Endothelial cell of umbilical vein (primary cell): Measurements from ENCODE around the gene ANKLE2. TPM values are rescaled to one million over a fixed set of nuclear protein-coding genes. Genes with fewer than 3 reads are reported as not detected.

Source experiments
- BruUV-seq: library from RNA; stranded (reverse); fragments of 400-500 nt; replicated peaks from 2 replicates; lab custom pipeline; 2021; lab: Mats Ljungman, UMichigan
- CTCF ChIA-PET: fragments of 300-600, 350-600 bp; sonication (Branson Sonifier 250); formaldehyde crosslinking; loops from one replicate; lab custom pipeline; 2021; ENCODE audit warnings: antibody characterized with exemption, inconsistent platforms; lab: Charles Lee
- POLR2A ChIA-PET: fragments of 300-600, 350-600 bp; sonication (Branson Sonifier 250); formaldehyde crosslinking; loops from one replicate; lab custom pipeline; 2021; ENCODE audit warnings: antibody characterized with exemption, inconsistent platforms; lab: Charles Lee
- DNase-seq: peaks from one replicate; pipeline ENCODE4 v3.0.0-alpha.2; 2011; ENCODE audit warnings: low read depth, low spot score
- FAIRE-seq: peaks from 2 replicates; lab custom pipeline; 2011; peaks lifted over from hg19 to GRCh38; lab: Jason Lieb, UNC
- H2AFZ ChIP-seq: 2 replicates; pipeline ENCODE4 v1.6.0; 2012; ENCODE audit warnings: low read depth, low read length, control low read depth, inconsistent platforms
- H3K27ac ChIP-seq: 2 replicates; pipeline ENCODE4 v1.5.1; 2011; ENCODE audit warnings: low read depth, mild to moderate bottlenecking, control low read depth, low read length, moderate library complexity; ENCODE audit not compliant: insufficient read depth
- H3K27me3 ChIP-seq, 2 experiments: 2 replicates each; pipeline versions ENCODE4 v1.6.0 to v1.6.1; 2011; ENCODE audit warnings: low read length in 2 of 2, mixed read lengths in 1 of 2; ENCODE audit not compliant: control insufficient read depth in 2 of 2, insufficient read depth in 2 of 2
- H3K36me3 ChIP-seq, 2 experiments: 2 replicates in 1 of 2; 3 replicates in 1 of 2; pipeline ENCODE4 v1.5.1; 2011; ENCODE audit warnings: low read length in 2 of 2, mild to moderate bottlenecking in 1 of 2, moderate library complexity in 1 of 2; ENCODE audit not compliant: control insufficient read depth in 2 of 2, insufficient read depth in 2 of 2; ENCODE audit errors: extremely low read depth in 1 of 2
- H3K4me1 ChIP-seq: 3 replicates; pipeline ENCODE4 v1.5.1; 2011; ENCODE audit warnings: mild to moderate bottlenecking, low read length; ENCODE audit not compliant: control insufficient read depth, insufficient read depth; ENCODE audit errors: extremely low read depth
- H3K4me2 ChIP-seq: 2 replicates; pipeline ENCODE4 v1.6.1; 2011; ENCODE audit warnings: low read length, control low read depth, mixed read lengths; ENCODE audit not compliant: insufficient read depth
- H3K4me3 ChIP-seq, 3 experiments: fragments of 200-600 bp in 1 of 3; sonication (generic), shearing (Covaris generic) in 1 of 3; replicated peaks in 1 of 3; 2 replicates each; pipeline ENCODE4 v1.5.1; 2011 to 2016; ENCODE audit warnings: control low read depth in 3 of 3, low read length in 3 of 3, mild to moderate bottlenecking in 2 of 3, inconsistent platforms in 1 of 3, low read depth in 1 of 3, moderate library complexity in 1 of 3; ENCODE audit not compliant: insufficient read depth in 1 of 3
- H3K79me2 ChIP-seq: 2 replicates; pipeline ENCODE4 v1.6.0; 2012; ENCODE audit warnings: low read length, inconsistent platforms; ENCODE audit not compliant: control insufficient read depth, insufficient read depth
- H3K9ac ChIP-seq: replicated peaks from 2 replicates; pipeline ENCODE3; 2011; ENCODE audit warnings: low read length, control low read depth; ENCODE audit not compliant: insufficient read depth; ENCODE audit errors: extremely low read depth
- H3K9me1 ChIP-seq: replicated peaks from 3 replicates; pipeline ENCODE4 v1.6.0; 2011; ENCODE audit warnings: mild to moderate bottlenecking, low read length; ENCODE audit not compliant: control insufficient read depth, insufficient read depth; ENCODE audit errors: extremely low read depth
- H3K9me3 ChIP-seq: replicated peaks from 2 replicates; pipeline ENCODE4 v1.5.1; 2012; ENCODE audit warnings: low read length, inconsistent platforms; ENCODE audit not compliant: control insufficient read depth, insufficient read depth
- H4K20me1 ChIP-seq: replicated peaks from 2 replicates; pipeline ENCODE3; 2011; ENCODE audit warnings: mild to moderate bottlenecking, low read length; ENCODE audit not compliant: control insufficient read depth, insufficient read depth; ENCODE audit errors: extremely low read depth
- EZH2 ChIP-seq: IDR thresholded peaks from 2 replicates; pipeline ENCODE4 v1.6.1; 2012; ENCODE audit warnings: borderline replicate concordance, low read depth, mild to moderate bottlenecking, moderate library complexity, low read length, inconsistent platforms; ENCODE audit not compliant: severe bottlenecking
- FOS ChIP-seq: IDR thresholded peaks from 2 replicates; pipeline ENCODE4 v1.6.1; 2011; ENCODE audit warnings: mild to moderate bottlenecking, low read length, moderate library complexity, borderline replicate concordance; ENCODE audit not compliant: insufficient read depth
- GATA2 ChIP-seq: IDR thresholded peaks from 2 replicates; pipeline ENCODE4 v1.7.0; 2011; ENCODE audit warnings: low read depth, mild to moderate bottlenecking, moderate library complexity, mixed read lengths, low read length; ENCODE audit not compliant: insufficient read length, insufficient read depth
- JUN ChIP-seq: IDR thresholded peaks from 2 replicates; pipeline ENCODE4 v1.6.1; 2011; ENCODE audit warnings: borderline replicate concordance, low read depth; ENCODE audit not compliant: insufficient read length, insufficient read depth
- MYC ChIP-seq: IDR thresholded peaks from one replicate; pipeline ENCODE4 v1.6.1; 2011; ENCODE audit warnings: mild to moderate bottlenecking, low read depth, low read length
- POLR2A ChIP-seq: IDR thresholded peaks from 2 replicates; pipeline ENCODE4 v1.6.1; 2012; ENCODE audit warnings: low read depth, mild to moderate bottlenecking, control low read depth, low read length
- POLR2AphosphoS5 ChIP-seq: IDR thresholded peaks from 2 replicates; pipeline ENCODE4 v1.6.1; 2012; ENCODE audit warnings: low read depth, mild to moderate bottlenecking, control low read depth, low read length, moderate library complexity; ENCODE audit not compliant: insufficient read depth
- dilution Hi-C: fragments of 300-500 bp; cut with MboI; formaldehyde crosslinking; loops from one replicate; pipeline ENCODE4 v1.15.0; 2019; ENCODE audit warnings: low sequenced_read_pairs; ENCODE audit not compliant: extremely low pct_ligation_motif_present
- intact Hi-C: fragments of 100-400 bp; cut with micrococcal nuclease; formaldehyde crosslinking; loops from one replicate; pipeline ENCODE4 v1.10.0; 2022
- polyA plus RNA-seq, 4 experiments: library from polyadenylated mRNA; depleted of rRNA in 3 of 4; stranded (reverse) in 3 of 4; unstranded in 1 of 4; fragments of >200 nt; gene quantifications; 2 replicates each; pipeline versions ENCODE4 v1.2.1 to v1.2.3, GENCODE V29; 2011 to 2012; ENCODE audit warnings: missing spikeins in 1 of 4
- total RNA-seq: library from RNA; stranded (reverse); gene quantifications from 2 replicates; pipeline ENCODE4 v1.2.3, GENCODE V29; 2021
- TF ChIP-seq, protein P1 (sequence below): IDR thresholded peaks from 2 replicates; pipeline ENCODE4 v1.6.1; 2011; ENCODE audit not compliant: insufficient read depth, insufficient read length
- TF ChIP-seq, protein P2 (sequence below), 2 donors: IDR thresholded peaks; 1 replicate in 1 of 2; 2 replicates in 1 of 2; pipeline ENCODE4 v1.5.1; 2011; ENCODE audit warnings: low read length in 2 of 2, mild to moderate bottlenecking in 2 of 2, moderate library complexity in 2 of 2, control low read depth in 1 of 2, inconsistent platforms in 1 of 2, low read depth in 1 of 2; ENCODE audit not compliant: insufficient read depth in 1 of 2; ENCODE audit errors: extremely low read depth in 1 of 2

Gene ANKLE2
- total and polyA plus RNA-seq, 2 donors (not counting 3 experiments of a cell fraction or from before 2014, with no cell fraction given): 75.8 to 112 TPM

- Histone ChIP-seq H3K4me3 (no peak overlapping the region), H3K9me1 (no peaks in the 10 kb centered on the region), H3K4me1 (peaks cover 5% of the 10 kb centered on the region), H3K27ac (no peak overlapping the region), H3K9me3 (no peaks in the 10 kb centered on the region), H2AFZ (no peak overlapping the region), H4K20me1 (no peaks in the 10 kb centered on the region), H3K27me3 (no peaks in the 10 kb centered on the region), H3K36me3 (peaks cover 7 to 39% of the 10 kb centered on the region in 2 experiments), H3K4me2 (no peak overlapping the region), H3K9ac (no peak overlapping the region), H3K79me2 (peaks cover 34% of the 10 kb centered on the region)
- no TSS peak for BruUV-seq
- intact Hi-C loops (no loop called here), dilution Hi-C loops (no loop called here)
- no peak for DNase-seq
- ChIA-PET POLR2A (no interaction called here), CTCF (no interaction called here)
- FAIRE-seq: no peak
- no peak for TF ChIP-seq JUN
- no peak for TF ChIP-seq POLR2A
- TF ChIP-seq, protein P1, sequence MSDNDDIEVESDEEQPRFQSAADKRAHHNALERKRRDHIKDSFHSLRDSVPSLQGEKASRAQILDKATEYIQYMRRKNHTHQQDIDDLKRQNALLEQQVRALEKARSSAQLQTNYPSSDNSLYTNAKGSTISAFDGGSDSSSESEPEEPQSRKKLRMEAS: no peak
- TF ChIP-seq EZH2: no peak
- no peak for TF ChIP-seq MYC
- TF ChIP-seq GATA2: no peak
- TF ChIP-seq FOS: no peak
- TF ChIP-seq, protein P2, sequence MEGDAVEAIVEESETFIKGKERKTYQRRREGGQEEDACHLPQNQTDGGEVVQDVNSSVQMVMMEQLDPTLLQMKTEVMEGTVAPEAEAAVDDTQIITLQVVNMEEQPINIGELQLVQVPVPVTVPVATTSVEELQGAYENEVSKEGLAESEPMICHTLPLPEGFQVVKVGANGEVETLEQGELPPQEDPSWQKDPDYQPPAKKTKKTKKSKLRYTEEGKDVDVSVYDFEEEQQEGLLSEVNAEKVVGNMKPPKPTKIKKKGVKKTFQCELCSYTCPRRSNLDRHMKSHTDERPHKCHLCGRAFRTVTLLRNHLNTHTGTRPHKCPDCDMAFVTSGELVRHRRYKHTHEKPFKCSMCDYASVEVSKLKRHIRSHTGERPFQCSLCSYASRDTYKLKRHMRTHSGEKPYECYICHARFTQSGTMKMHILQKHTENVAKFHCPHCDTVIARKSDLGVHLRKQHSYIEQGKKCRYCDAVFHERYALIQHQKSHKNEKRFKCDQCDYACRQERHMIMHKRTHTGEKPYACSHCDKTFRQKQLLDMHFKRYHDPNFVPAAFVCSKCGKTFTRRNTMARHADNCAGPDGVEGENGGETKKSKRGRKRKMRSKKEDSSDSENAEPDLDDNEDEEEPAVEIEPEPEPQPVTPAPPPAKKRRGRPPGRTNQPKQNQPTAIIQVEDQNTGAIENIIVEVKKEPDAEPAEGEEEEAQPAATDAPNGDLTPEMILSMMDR (IDR thresholded peaks at IDR 0.05; ENCODE audit: extremely low read depth in 1 of 2, insufficient read depth in 1 of 2, low read depth in 1 of 2, low read length in 2 of 2): no peak
- TF ChIP-seq POLR2AphosphoS5: no peak
These were observed 45.3 kb downstream of the ANKLE2 start for GRCh38 chr12:132716356-132716755.
